Panc1 (cell line): ENCODE measurements around the gene FBF1. TPM values are rescaled to one million over a fixed set of nuclear protein-coding genes. Genes with fewer than 3 reads are reported as not detected.

Experiments
- ATAC-seq: fragments of 200-7000 bp; cut with Tn5 transposase; 2 replicates; pipeline ENCODE4 v1.9.1; 2020; ENCODE audit warnings: mild to moderate bottlenecking, moderate library complexity
- BruUV-seq: library from RNA; stranded (reverse); fragments of 400-500 nt; replicated peaks from 2 replicates; lab custom pipeline; 2021; lab: Mats Ljungman, UMichigan
- CTCF ChIA-PET: fragments of 300-600 bp; sonication (Branson Sonifier 250); formaldehyde crosslinking; loops from one replicate; lab custom pipeline; 2022; ENCODE audit warnings: antibody characterized with exemption; lab: Charles Lee
- POLR2A ChIA-PET: fragments of 300-600 bp; sonication (Branson Sonifier 250); formaldehyde crosslinking; loops from one replicate; lab custom pipeline; 2022; ENCODE audit warnings: antibody characterized with exemption; lab: Charles Lee
- DNase-seq: peaks from one replicate; pipeline ENCODE4 v3.0.0-alpha.2; 2010; ENCODE audit warnings: low read depth, low spot score
- H3K27ac ChIP-seq: 2 replicates; pipeline ENCODE4 v1.5.1; 2011; ENCODE audit warnings: mild to moderate bottlenecking, low read length, inconsistent platforms
- H3K27me3 ChIP-seq: fragments of 200-500 bp; sonication (Bioruptor generic); 2 replicates; pipeline ENCODE4 v1.6.0; 2014; ENCODE audit warnings: low read length, inconsistent platforms; ENCODE audit not compliant: control insufficient read depth, insufficient read depth
- H3K36me3 ChIP-seq: fragments of 200-500 bp; sonication (Bioruptor generic); 2 replicates; pipeline ENCODE4 v1.5.1; 2014; ENCODE audit warnings: inconsistent platforms, mild to moderate bottlenecking, low read length, moderate library complexity; ENCODE audit not compliant: control insufficient read depth, insufficient read depth
- H3K4me1 ChIP-seq: 2 replicates; pipeline ENCODE4 v1.5.1; 2011; ENCODE audit warnings: inconsistent platforms, mild to moderate bottlenecking, low read length, moderate library complexity; ENCODE audit not compliant: control insufficient read depth, insufficient read depth
- H3K4me3 ChIP-seq, 2 experiments: 2 replicates each; pipeline ENCODE4 v1.5.1; 2011 to 2012; ENCODE audit warnings: low read depth in 2 of 2, low read length in 2 of 2, mild to moderate bottlenecking in 2 of 2, inconsistent platforms in 1 of 2, moderate library complexity in 1 of 2
- H3K9me3 ChIP-seq: fragments of 200-500 bp; sonication (Bioruptor generic); 2 replicates; pipeline ENCODE4 v1.5.1; 2014; ENCODE audit warnings: low read depth, mild to moderate bottlenecking, inconsistent platforms, low read length, moderate library complexity; ENCODE audit not compliant: control insufficient read depth, insufficient read depth
- CTCF ChIP-seq: fragments of 450-650 bp; IDR thresholded peaks from 2 replicates; pipeline ENCODE4 v1.5.1; 2017; ENCODE audit warnings: mild to moderate bottlenecking
- POLR2AphosphoS5 ChIP-seq: IDR thresholded peaks from 2 replicates; pipeline ENCODE4 v1.6.1; 2012; ENCODE audit warnings: mild to moderate bottlenecking, low read depth, low read length, moderate library complexity
- SIN3A ChIP-seq: IDR thresholded peaks from 2 replicates; pipeline ENCODE4 v1.6.1; 2012; ENCODE audit warnings: low read depth, mild to moderate bottlenecking, low read length, moderate library complexity, borderline replicate concordance; ENCODE audit not compliant: insufficient read depth
- TCF7L2 ChIP-seq: IDR thresholded peaks from 2 replicates; pipeline ENCODE4 v1.6.1; 2011; ENCODE audit warnings: mild to moderate bottlenecking, low read depth, low read length, inconsistent platforms
- in situ Hi-C: cut with HindIII; loops from 2 replicates; pipeline ENCODE4 v1.10.0; 2016; ENCODE audit warnings: low sequenced_read_pairs, low pct_unique_long_range_greater_than_20kb
- intact Hi-C: fragments of 100-400 bp; cut with micrococcal nuclease; formaldehyde crosslinking; loops from one replicate; pipeline ENCODE4 v1.10.0; 2022; ENCODE audit not compliant: unreplicated experiment
- total RNA-seq: library from RNA; stranded (reverse); gene quantifications from one replicate; pipeline ENCODE4 v1.2.1, GENCODE V29; 2021; ENCODE audit not compliant: unreplicated experiment
- TF ChIP-seq, protein P1 (sequence below), 2 experiments: IDR thresholded peaks; 2 replicates each; pipeline ENCODE4 v1.6.1; 2011 to 2012; ENCODE audit warnings: low read depth in 2 of 2, control low read depth in 1 of 2, low read length in 1 of 2, mild to moderate bottlenecking in 1 of 2, moderate library complexity in 1 of 2; ENCODE audit not compliant: insufficient read depth in 1 of 2

The FBF1 gene
- total RNA-seq, 1 experiment from 2014 or later, result 32.5 TPM

GRCh38 chr17:75898065-75898464 is 42.8 kb downstream of the FBF1 start:
- intact Hi-C loops, result no loop called here
- ATAC-seq (no peak), DNase-seq (no peak)
- POLR2A ChIA-PET, result interaction anchor here (1.2 kb wide), 1 partner anchor 19 kb away, joined by 3 read pairs; the partner anchor contains the start of gene TRIM47
- Histone ChIP-seq H3K9me3 (no peaks in the 10 kb centered on the region), H3K4me1 (peaks cover 19% of the 10 kb centered on the region), H3K27ac (no peak overlapping the region), H3K36me3 (peaks cover 7% of the 10 kb centered on the region), H3K4me3 (no peak overlapping the region), H3K27me3 (no peaks in the 10 kb centered on the region)
- BruUV-seq, result no TSS peak
- CTCF ChIA-PET, result no interaction called here
- in situ Hi-C loops, result no loop called here
- TF ChIP-seq SIN3A, result no peak
- no peak for TF ChIP-seq TCF7L2
- TF ChIP-seq, protein P1, sequence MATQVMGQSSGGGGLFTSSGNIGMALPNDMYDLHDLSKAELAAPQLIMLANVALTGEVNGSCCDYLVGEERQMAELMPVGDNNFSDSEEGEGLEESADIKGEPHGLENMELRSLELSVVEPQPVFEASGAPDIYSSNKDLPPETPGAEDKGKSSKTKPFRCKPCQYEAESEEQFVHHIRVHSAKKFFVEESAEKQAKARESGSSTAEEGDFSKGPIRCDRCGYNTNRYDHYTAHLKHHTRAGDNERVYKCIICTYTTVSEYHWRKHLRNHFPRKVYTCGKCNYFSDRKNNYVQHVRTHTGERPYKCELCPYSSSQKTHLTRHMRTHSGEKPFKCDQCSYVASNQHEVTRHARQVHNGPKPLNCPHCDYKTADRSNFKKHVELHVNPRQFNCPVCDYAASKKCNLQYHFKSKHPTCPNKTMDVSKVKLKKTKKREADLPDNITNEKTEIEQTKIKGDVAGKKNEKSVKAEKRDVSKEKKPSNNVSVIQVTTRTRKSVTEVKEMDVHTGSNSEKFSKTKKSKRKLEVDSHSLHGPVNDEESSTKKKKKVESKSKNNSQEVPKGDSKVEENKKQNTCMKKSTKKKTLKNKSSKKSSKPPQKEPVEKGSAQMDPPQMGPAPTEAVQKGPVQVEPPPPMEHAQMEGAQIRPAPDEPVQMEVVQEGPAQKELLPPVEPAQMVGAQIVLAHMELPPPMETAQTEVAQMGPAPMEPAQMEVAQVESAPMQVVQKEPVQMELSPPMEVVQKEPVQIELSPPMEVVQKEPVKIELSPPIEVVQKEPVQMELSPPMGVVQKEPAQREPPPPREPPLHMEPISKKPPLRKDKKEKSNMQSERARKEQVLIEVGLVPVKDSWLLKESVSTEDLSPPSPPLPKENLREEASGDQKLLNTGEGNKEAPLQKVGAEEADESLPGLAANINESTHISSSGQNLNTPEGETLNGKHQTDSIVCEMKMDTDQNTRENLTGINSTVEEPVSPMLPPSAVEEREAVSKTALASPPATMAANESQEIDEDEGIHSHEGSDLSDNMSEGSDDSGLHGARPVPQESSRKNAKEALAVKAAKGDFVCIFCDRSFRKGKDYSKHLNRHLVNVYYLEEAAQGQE (IDR thresholded peaks at IDR 0.05; ENCODE audit: insufficient read depth in 1 of 2, low read depth in 2 of 2, low read length in 1 of 2), result no peak
- no peak for TF ChIP-seq CTCF
- TF ChIP-seq POLR2AphosphoS5, result no peak

GRCh38 chr17:75897160-75898019 is 43.5 kb downstream of the FBF1 start:
- Histone ChIP-seq H3K36me3 (peaks cover 7% of the 10 kb centered on the region), H3K27me3 (no peaks in the 10 kb centered on the region), H3K4me3 (peak overlapping the region; percentile 72), H3K4me1 (peaks cover 19% of the 10 kb centered on the region), H3K9me3 (no peaks in the 10 kb centered on the region), H3K27ac (peak overlapping the region; percentile 67)
- DNase-seq, result no peak
- intact Hi-C loops (no loop called here), in situ Hi-C loops (no loop called here)
- POLR2A ChIA-PET, result interaction anchor here (0.5 to 0.7 kb wide), 3 partner anchors 71 to 176 kb away, joined by 5 to 11 read pairs (median 5); a partner anchor contains a TSS
- TF ChIP-seq CTCF (no peak), POLR2AphosphoS5 (peak; percentile 20), SIN3A (no peak)
- TF ChIP-seq, protein P1 (IDR thresholded peaks at IDR 0.05; ENCODE audit: insufficient read depth in 1 of 2, low read depth in 2 of 2, low read length in 1 of 2), result no peak
- ATAC-seq, result no peak; the same call in 1 of the 2 replicates
- BruUV-seq, result no TSS peak
- CTCF ChIA-PET, result interaction anchor here (0.7 kb wide), 1 partner anchor 615 kb away, joined by 6 read pairs; no protein-coding TSS in a partner anchor
